ENCODE results near the gene KIF26B.

KIF26B gene

GRCh38 chr1:245116131-245116530 lies 38.7 kb upstream of the KIF26B start:
- DNase-seq (ENCODE audit: insufficient read length, low spot score) (no peak), FAIRE-seq (no peak)
- TF ChIP-seq TAF1 (IDR thresholded peaks at IDR 0.05; ENCODE audit: low read depth, low read length) (no peak), POLR2AphosphoS5 (IDR thresholded peaks at IDR 0.05; ENCODE audit: low read depth, low read length) (no peak), PAX5 (IDR thresholded peaks at IDR 0.05; ENCODE audit: insufficient read depth, low read length, severe bottlenecking) (no peak), POLR2A (IDR thresholded peaks at IDR 0.05; ENCODE audit: low read depth, low read length) (no peak), POU2F2 (IDR thresholded peaks at IDR 0.05; ENCODE audit: low read depth, low read length) (no peak), SPI1 (IDR thresholded peaks at IDR 0.05; ENCODE audit: low read depth, low read length) (no peak)

GRCh38 chr1:245116751-245117150 lies 38.0 kb upstream of the KIF26B start:
- TF ChIP-seq SPI1 (IDR thresholded peaks at IDR 0.05; ENCODE audit: low read depth, low read length) (no peak), PAX5 (IDR thresholded peaks at IDR 0.05; ENCODE audit: insufficient read depth, low read length, severe bottlenecking) (no peak), POLR2AphosphoS5 (IDR thresholded peaks at IDR 0.05; ENCODE audit: low read depth, low read length) (no peak), POU2F2 (IDR thresholded peaks at IDR 0.05; ENCODE audit: low read depth, low read length) (no peak), TAF1 (IDR thresholded peaks at IDR 0.05; ENCODE audit: low read depth, low read length) (no peak), POLR2A (IDR thresholded peaks at IDR 0.05; ENCODE audit: low read depth, low read length) (no peak)
- DNase-seq (ENCODE audit: insufficient read length, low spot score) = no peak

GRCh38 chr1:245118066-245118465 lies 36.7 kb upstream of the KIF26B start:
- DNase-seq (ENCODE audit: insufficient read length, low spot score) (no peak), FAIRE-seq (no peak)
- TF ChIP-seq TAF1 (IDR thresholded peaks at IDR 0.05; ENCODE audit: low read depth, low read length) = no peak
- no peak for TF ChIP-seq POLR2A (IDR thresholded peaks at IDR 0.05; ENCODE audit: low read depth, low read length)
- no peak for TF ChIP-seq POU2F2 (IDR thresholded peaks at IDR 0.05; ENCODE audit: low read depth, low read length)
- TF ChIP-seq POLR2AphosphoS5 (IDR thresholded peaks at IDR 0.05; ENCODE audit: low read depth, low read length) = no peak
- no peak for TF ChIP-seq PAX5 (IDR thresholded peaks at IDR 0.05; ENCODE audit: insufficient read depth, low read length, severe bottlenecking)
- no peak for TF ChIP-seq SPI1 (IDR thresholded peaks at IDR 0.05; ENCODE audit: low read depth, low read length)

More at GRCh38 chr1:245116751-245117150, 38.0 kb upstream of the KIF26B start:
- no peak for FAIRE-seq

- DNase-seq (ENCODE audit: insufficient read length, low spot score) (no peak), FAIRE-seq (no peak)
Measured at GRCh38 chr1:245118806-245119205, 36.0 kb upstream of the KIF26B start.

GRCh38 chr1:245121523-245121922 lies 33.3 kb upstream of the KIF26B start:
- DNase-seq (ENCODE audit: insufficient read length, low spot score) = no peak
- TF ChIP-seq POLR2A (IDR thresholded peaks at IDR 0.05; ENCODE audit: low read depth, low read length) (no peak), POLR2AphosphoS5 (IDR thresholded peaks at IDR 0.05; ENCODE audit: low read depth, low read length) (no peak), TAF1 (IDR thresholded peaks at IDR 0.05; ENCODE audit: low read depth, low read length) (no peak), POU2F2 (IDR thresholded peaks at IDR 0.05; ENCODE audit: low read depth, low read length) (no peak)
- no peak for FAIRE-seq

More at GRCh38 chr1:245118806-245119205, 36.0 kb upstream of the KIF26B start:
- TF ChIP-seq POU2F2 (IDR thresholded peaks at IDR 0.05; ENCODE audit: low read depth, low read length) (no peak), SPI1 (IDR thresholded peaks at IDR 0.05; ENCODE audit: low read depth, low read length) (no peak), TAF1 (IDR thresholded peaks at IDR 0.05; ENCODE audit: low read depth, low read length) (no peak), POLR2A (IDR thresholded peaks at IDR 0.05; ENCODE audit: low read depth, low read length) (no peak), PAX5 (IDR thresholded peaks at IDR 0.05; ENCODE audit: insufficient read depth, low read length, severe bottlenecking) (no peak), POLR2AphosphoS5 (IDR thresholded peaks at IDR 0.05; ENCODE audit: low read depth, low read length) (no peak)

- no peak for FAIRE-seq
- no peak for TF ChIP-seq POLR2A (IDR thresholded peaks at IDR 0.05; ENCODE audit: low read depth, low read length)
- TF ChIP-seq POU2F2 (IDR thresholded peaks at IDR 0.05; ENCODE audit: low read depth, low read length) = no peak
- TF ChIP-seq SPI1 (IDR thresholded peaks at IDR 0.05; ENCODE audit: low read depth, low read length) = no peak
- no peak for TF ChIP-seq TAF1 (IDR thresholded peaks at IDR 0.05; ENCODE audit: low read depth, low read length)
- no peak for TF ChIP-seq PAX5 (IDR thresholded peaks at IDR 0.05; ENCODE audit: insufficient read depth, low read length, severe bottlenecking)
- no peak for TF ChIP-seq POLR2AphosphoS5 (IDR thresholded peaks at IDR 0.05; ENCODE audit: low read depth, low read length)
- no peak for DNase-seq (ENCODE audit: insufficient read length, low spot score)
Measured at GRCh38 chr1:245124241-245124640, 30.5 kb upstream of the KIF26B start.

GRCh38 chr1:245124644-245125043 lies 30.1 kb upstream of the KIF26B start:
- no peak for DNase-seq (ENCODE audit: insufficient read length, low spot score)
- TF ChIP-seq PAX5 (IDR thresholded peaks at IDR 0.05; ENCODE audit: insufficient read depth, low read length, severe bottlenecking) (no peak), TAF1 (IDR thresholded peaks at IDR 0.05; ENCODE audit: low read depth, low read length) (no peak), POLR2A (IDR thresholded peaks at IDR 0.05; ENCODE audit: low read depth, low read length) (no peak), SPI1 (IDR thresholded peaks at IDR 0.05; ENCODE audit: low read depth, low read length) (no peak), POU2F2 (IDR thresholded peaks at IDR 0.05; ENCODE audit: low read depth, low read length) (no peak), POLR2AphosphoS5 (IDR thresholded peaks at IDR 0.05; ENCODE audit: low read depth, low read length) (no peak)
- no peak for FAIRE-seq

- FAIRE-seq (no peak), DNase-seq (ENCODE audit: insufficient read length, low spot score) (no peak)
- TF ChIP-seq TAF1 (IDR thresholded peaks at IDR 0.05; ENCODE audit: low read depth, low read length) (no peak), POLR2AphosphoS5 (IDR thresholded peaks at IDR 0.05; ENCODE audit: low read depth, low read length) (no peak), SPI1 (IDR thresholded peaks at IDR 0.05; ENCODE audit: low read depth, low read length) (no peak), POLR2A (IDR thresholded peaks at IDR 0.05; ENCODE audit: low read depth, low read length) (no peak), PAX5 (IDR thresholded peaks at IDR 0.05; ENCODE audit: insufficient read depth, low read length, severe bottlenecking) (no peak), POU2F2 (IDR thresholded peaks at IDR 0.05; ENCODE audit: low read depth, low read length) (no peak)
Measured at GRCh38 chr1:245126530-245126929, 28.3 kb upstream of the KIF26B start.

- no peak for DNase-seq (ENCODE audit: insufficient read length, low spot score)
- TF ChIP-seq POLR2AphosphoS5 (IDR thresholded peaks at IDR 0.05; ENCODE audit: low read depth, low read length) (no peak), PAX5 (IDR thresholded peaks at IDR 0.05; ENCODE audit: insufficient read depth, low read length, severe bottlenecking) (no peak), POU2F2 (IDR thresholded peaks at IDR 0.05; ENCODE audit: low read depth, low read length) (no peak), SPI1 (IDR thresholded peaks at IDR 0.05; ENCODE audit: low read depth, low read length) (no peak), POLR2A (IDR thresholded peaks at IDR 0.05; ENCODE audit: low read depth, low read length) (no peak), TAF1 (IDR thresholded peaks at IDR 0.05; ENCODE audit: low read depth, low read length) (no peak)
Measured at GRCh38 chr1:245128381-245129101, 26.2 kb upstream of the KIF26B start.

More at GRCh38 chr1:245128381-245129101, 26.2 kb upstream of the KIF26B start:
- no peak for FAIRE-seq
